HUDEP-2 (cell line): Measurements from ENCODE around the gene DMAC1.

Experiments
- DNase-seq, 76 experiments: peaks; one replicate each; lab custom pipeline; 2025; ENCODE audit not compliant: unreplicated experiment in 76 of 76; lab: John Stamatoyannopoulos, UW

Gene DMAC1

DNA sequence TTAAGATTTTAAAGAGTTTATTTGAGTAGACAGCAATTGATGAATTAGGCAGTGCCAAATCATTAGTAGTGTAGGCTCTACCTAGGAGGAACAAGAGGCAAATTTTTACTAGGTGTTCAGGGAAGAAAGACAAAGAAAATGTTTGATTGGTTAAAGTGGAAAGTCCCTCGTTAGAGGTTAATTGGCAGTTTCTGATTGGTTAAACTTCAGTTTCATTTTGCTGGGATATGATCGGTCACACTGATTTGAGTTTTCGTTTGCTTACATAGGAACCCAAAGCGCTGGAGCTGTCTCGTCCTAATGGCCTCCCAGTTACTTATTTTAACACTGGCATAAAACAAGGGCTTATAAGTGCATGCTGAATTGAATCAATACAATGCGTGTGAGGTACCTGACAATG, 15.1 kb downstream of the DMAC1 start:
- DNase-seq: no peak

DNA sequence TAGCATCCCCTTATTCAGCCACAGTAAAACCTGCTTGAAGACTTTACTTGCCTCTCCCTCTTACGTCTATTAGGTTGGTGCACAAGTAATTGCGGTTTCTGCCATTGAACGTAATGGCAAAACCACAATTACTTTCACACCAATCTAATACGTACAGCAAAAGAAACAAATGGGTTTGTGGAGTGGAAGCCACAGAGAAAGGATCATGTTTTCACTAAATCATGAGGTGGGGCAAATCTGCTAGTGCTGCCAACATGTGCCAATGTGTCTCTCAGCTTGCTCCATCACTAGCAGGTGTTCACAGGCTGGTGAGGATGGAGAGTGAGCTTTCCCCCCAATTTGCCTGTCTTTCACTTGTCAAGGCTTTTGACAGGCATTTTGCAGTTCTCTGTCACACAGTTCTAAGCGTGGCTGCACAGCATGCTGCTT, 15.9 kb downstream of the DMAC1 start:
- DNase-seq: no peak

DNA sequence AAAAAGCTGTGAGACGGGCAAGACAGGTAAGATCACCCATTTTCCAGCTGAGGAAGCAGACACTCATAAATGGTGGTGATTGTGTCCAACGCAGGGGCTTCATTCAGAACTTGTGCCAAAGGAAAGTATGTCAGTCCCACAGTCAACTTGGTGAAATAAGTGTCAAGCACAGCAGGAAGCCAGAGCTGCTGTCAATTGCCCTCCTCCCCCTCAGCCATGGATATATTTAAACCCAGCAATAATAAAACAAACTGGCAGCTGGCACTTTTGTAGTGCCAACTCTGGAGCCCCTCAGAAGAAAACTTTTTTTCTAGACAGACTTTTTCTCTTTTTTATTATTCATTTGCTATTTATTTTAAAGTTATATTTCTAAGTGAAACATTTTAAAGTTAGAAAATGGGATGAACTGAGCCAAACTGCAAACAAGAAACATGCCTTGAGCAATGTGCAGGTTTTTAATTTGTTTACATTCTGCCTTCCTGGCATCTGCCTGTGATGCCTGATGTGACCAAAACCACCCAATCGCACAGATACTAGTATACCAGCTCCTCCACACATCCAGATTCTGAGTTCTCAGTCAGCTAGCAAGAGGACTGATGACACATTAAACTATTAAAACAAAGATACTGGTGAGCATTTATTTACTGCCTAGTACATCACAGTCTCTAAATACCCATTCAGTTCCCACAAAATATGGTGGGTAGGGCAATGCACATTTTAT, 17.0 kb downstream of the DMAC1 start:
- no peak for DNase-seq

DNA sequence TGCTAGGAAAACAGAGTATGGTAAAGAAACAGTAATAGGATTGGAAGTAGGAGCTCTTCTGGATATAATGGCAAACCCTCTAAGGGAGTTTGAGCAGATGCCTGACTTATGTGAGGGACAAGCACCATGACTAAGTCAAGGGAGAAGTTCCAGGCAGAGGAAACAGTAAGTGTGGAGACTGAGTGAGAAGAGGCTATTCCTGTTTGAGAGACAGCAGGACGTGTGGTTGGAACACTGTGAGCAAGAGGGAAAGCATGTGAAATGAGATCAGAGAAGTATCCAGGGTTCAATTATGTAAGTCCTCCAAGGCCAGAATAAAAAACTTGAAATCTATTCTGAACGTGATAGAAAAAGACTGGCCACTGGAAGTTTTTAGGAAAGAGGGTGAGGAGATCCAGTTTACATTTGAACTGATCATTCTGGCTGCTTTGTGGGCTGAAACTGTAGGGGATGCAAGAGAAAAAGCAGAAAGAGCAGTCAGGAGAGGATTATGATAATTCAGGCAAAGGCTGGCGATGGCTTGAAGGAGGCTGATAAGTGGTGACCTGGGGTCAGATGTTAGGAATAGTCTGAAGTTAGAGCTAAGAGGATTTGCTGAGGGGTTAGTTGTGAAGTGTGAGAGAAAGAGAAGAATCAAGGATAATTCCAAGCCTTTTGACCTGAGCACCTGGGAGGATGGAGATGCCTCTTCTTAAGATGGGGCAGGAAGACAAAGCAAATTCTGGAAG, 19.2 kb downstream of the DMAC1 start:
- DNase-seq: no peak

DNA sequence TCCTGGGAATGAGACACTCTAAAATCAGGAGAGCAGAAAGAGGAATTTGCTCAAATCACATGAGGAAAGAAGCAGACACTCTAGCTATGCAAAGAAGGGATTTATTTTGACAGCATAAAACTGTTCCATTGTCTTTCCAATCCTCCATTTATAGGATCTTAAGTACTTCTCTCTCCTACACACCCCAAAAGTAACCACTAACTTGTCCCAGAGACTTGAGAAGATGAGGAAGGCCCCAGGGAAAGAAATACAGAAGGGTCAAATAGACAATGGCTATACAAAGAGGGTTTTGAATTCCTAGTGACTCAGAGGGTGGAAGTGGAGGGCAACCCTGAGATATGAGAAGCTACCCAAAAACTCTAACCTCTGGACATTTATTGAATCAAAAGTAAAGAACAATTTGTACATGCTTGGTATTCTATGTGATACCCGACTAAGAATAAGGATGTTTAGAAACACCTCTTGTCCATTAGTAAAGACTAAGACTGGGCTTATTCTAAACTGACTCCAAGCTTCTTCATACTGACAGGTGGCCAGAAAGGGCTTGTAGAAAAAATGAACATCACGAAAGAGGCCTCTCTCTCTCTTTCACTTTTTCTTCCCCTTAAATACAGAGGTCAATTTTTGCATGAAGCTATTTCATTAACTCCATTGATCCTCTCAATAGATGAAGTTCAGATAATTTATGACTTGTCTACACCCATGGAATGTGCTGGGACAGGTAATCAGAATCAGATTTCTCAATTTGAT, 20.6 kb downstream of the DMAC1 start:
- DNase-seq: no peak

DNA sequence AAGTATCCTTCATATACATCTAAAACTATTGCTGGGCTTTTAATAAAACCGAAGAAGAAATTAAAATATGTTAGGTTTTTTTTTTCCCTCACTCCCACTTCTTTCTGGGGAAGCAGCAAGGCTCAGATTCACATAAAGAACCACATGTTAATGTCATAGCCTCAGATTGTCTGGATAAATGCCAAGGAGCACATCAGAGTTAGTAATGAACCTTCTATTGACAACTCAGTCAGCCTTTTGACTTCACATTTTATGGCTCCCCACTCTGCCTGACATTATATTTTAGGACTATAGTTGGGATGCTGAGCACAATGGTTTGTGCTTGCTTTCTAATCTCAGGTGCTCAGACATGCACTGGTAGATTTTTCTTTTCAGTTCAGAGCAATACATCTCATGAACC, 21.8 kb downstream of the DMAC1 start:
- DNase-seq: no peak

DNA sequence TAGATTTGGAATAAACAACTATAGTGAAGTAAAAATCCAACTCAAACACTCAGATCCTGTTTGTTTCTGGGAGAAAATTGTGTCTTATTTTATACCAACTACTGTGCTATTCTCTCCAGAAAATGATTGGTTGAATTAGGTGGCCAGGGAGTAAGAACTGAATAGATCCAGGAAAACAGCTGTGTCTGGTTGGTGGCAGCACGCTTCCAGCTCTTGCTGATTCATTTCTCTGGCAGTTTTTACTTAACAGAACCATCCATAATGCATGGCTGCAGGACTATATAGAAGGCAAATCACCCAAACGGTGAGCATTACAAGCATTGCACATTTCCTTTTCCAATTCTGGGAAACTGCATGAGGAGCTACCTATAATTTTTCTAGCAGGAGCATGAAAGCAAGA, 29.5 kb downstream of the DMAC1 start:
- DNase-seq: no peak

DNA sequence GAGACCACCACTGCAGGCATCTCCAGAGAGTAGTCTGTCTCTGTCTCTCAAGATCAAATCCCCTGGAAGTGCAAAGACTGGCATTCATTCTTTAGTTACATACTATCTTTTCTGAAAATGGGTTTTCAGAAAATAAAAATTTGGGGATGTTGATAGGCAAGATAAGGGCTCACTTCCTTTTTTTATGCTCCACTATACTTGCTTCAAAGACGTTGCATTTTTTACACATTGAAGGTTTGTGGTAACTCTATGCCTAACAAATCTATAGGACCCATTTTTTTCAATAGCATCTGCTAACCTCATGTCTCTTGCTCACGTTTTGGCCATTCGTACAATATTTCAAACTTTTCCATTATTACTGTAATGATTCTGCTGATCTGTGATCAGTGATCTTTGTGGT, 37.0 kb downstream of the DMAC1 start:
- no peak for DNase-seq

DNA sequence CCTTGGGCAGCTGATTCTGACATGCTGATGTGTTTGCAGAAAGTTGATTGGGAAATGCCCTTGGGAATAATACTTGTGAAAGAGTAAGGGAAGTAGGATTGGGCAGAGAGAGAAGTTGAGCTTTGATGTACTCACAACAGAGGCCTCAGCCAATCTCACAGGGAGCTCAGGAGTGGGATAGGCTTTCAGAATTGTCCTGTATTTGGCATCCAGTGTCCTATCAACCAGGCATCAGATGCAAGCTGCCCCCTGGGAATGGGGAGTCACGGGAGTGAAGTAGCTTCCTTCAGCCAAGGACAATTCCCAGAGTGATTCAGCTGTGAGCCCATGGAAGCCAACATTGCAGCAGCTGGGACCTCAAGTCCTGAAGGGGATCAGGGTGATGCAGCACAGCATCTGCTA, 39.6 kb downstream of the DMAC1 start:
- no peak for DNase-seq

DNA sequence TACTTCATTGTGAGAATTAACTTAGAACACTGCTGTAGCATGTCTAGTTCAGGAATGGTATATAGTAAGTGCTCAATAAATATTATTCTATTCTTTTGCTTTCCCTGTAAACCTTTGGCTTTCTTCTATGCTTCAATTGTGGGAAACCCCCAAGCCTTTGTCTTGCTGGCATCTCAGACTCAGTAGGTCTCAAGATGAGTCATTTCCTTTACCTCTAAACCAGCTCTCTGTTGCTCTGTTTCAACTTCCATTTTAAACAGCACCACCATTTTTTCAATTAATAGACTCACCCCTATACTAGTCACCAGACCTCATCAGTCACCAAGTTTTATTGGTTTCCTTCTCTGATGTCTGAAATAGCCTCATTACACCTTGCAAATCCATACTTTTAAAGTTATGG, 43.5 kb downstream of the DMAC1 start:
- no peak for DNase-seq

DNA sequence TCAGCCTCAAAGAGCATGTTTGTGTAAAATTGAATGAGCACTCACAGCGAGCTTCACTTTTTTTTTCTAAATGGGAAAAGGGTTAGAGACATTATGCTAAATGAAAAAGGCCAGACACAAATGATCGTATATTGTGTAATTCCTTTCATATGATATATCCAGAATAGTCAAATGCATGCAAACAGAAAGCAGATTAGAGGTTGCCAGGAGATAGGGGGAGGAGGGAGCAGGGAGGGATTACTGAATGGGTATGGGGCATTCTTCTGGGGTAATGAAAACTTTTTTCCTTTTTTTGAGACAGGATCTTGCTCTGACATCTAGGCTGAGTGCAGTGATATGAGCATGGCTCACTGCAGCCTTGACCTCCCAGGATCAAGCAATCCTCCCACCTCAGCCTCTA, 47.1 kb downstream of the DMAC1 start:
- DNase-seq: no peak
